Lung microvascular endothelial cell (primary cell): ENCODE data around the gene BPIFA2. TPM values are rescaled to one million over a fixed set of nuclear protein-coding genes. Genes with fewer than 3 reads are reported as not detected.
"Not testable (repeated sequence)": the region's sequence is repeated elsewhere in the genome, so short reads cannot be mapped to it uniquely, and the experiment has no call there.

ENCODE experiments used
- DNase-seq, 2 donors: peaks; one replicate each; pipeline versions ENCODE4 v3.0.0 to v3.0.0-alpha.2; 2010; ENCODE audit warnings: low read depth in 2 of 2
- total RNA-seq: library from RNA; depleted of rRNA; stranded (reverse); fragments of >200 nt; gene quantifications from 2 replicates; pipeline ENCODE4 v1.2.1, GENCODE V29; 2014

The BPIFA2 gene
- not detected in 2 replicates for total RNA-seq

- no peak for DNase-seq
Measured at GRCh38 chr20:33167859-33168258, at the start of gene BPIFA2. BPIFA2 (plus strand) TSS chr20:33168159; CDS start chr20:33169146, 987 bp downstream.

- no peak for DNase-seq
Measured at GRCh38 chr20:33119725-33120720, 47.9 kb upstream of the BPIFA2 start.

GRCh38 chr20:33120934-33121333, 47.0 kb upstream of the BPIFA2 start:
- no peak for DNase-seq

- not testable (repeated sequence) for DNase-seq
Measured at GRCh38 chr20:33122297-33122696, 45.7 kb upstream of the BPIFA2 start.

- no peak for DNase-seq
Measured at GRCh38 chr20:33124261-33124660, 43.7 kb upstream of the BPIFA2 start.

- DNase-seq, result no peak
Measured at GRCh38 chr20:33124994-33125393, 43.0 kb upstream of the BPIFA2 start.

GRCh38 chr20:33125983-33126382, 42.0 kb upstream of the BPIFA2 start:
- DNase-seq, result no peak

GRCh38 chr20:33127422-33128097, 40.4 kb upstream of the BPIFA2 start:
- no peak for DNase-seq

GRCh38 chr20:33130568-33131061, 37.3 kb upstream of the BPIFA2 start:
- DNase-seq, result no peak

GRCh38 chr20:33131949-33132473, 35.9 kb upstream of the BPIFA2 start:
- no peak for DNase-seq

GRCh38 chr20:33132513-33133372, 35.2 kb upstream of the BPIFA2 start:
- DNase-seq, result no peak

- DNase-seq, result no peak
Measured at GRCh38 chr20:33133373-33133941, 34.5 kb upstream of the BPIFA2 start.

GRCh38 chr20:33137195-33137594, 30.8 kb upstream of the BPIFA2 start:
- DNase-seq, result no peak

GRCh38 chr20:33139467-33139866, 28.5 kb upstream of the BPIFA2 start:
- no peak for DNase-seq

- DNase-seq, result no peak
Measured at GRCh38 chr20:33145521-33145920, 22.4 kb upstream of the BPIFA2 start.

- no peak for DNase-seq
Measured at GRCh38 chr20:33147299-33147698, 20.7 kb upstream of the BPIFA2 start.

- no peak for DNase-seq
Measured at GRCh38 chr20:33148040-33148439, 19.9 kb upstream of the BPIFA2 start.

GRCh38 chr20:33154252-33154651, 13.7 kb upstream of the BPIFA2 start:
- no peak for DNase-seq

- no peak for DNase-seq
Measured at GRCh38 chr20:33158637-33159385, 9.1 kb upstream of the BPIFA2 start.

GRCh38 chr20:33159713-33160112, 8.2 kb upstream of the BPIFA2 start:
- DNase-seq, result no peak
